OCI-M1 (cell line): ENCODE data around the gene ORMDL2.
"Not testable (repeated sequence)": the region's sequence is repeated elsewhere in the genome, so short reads cannot be mapped to it uniquely, and the experiment has no call there.

ENCODE experiments used
- DNase-seq: peaks from one replicate; lab custom pipeline; 2025; lab: John Stamatoyannopoulos, UW

ORMDL2 gene

DNA sequence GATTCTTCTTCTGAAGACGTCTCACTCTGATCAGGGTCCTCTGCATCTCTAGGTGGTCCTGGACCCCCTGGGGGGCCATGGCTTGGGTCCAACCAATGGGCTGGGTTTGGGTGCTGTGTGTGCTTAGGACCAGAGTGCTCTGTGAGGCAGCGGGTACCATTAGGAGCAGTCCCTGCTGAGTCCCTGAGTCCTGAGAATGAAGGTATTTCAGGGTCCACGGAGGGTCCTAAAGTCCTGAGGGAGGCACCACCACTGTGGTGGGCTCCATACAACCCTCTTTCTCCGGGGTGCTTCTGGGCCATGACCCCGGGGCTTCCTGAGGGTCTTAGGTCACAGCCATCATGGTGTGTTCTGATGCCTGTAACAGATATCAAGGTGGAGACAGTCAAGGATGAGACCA is 10.5 kb downstream of the ORMDL2 start:
- DNase-seq = no peak

GRCh38 chr12:55829967-55830600 is 12.2 kb downstream of the ORMDL2 start:
- DNase-seq = peak; percentile 73

- DNase-seq = peak; percentile 71
These were observed 13.0 kb downstream of the ORMDL2 start for GRCh38 chr12:55830601-55831446.

- no peak for DNase-seq
These were observed 13.6 kb downstream of the ORMDL2 start for GRCh38 chr12:55831447-55831815.

DNA sequence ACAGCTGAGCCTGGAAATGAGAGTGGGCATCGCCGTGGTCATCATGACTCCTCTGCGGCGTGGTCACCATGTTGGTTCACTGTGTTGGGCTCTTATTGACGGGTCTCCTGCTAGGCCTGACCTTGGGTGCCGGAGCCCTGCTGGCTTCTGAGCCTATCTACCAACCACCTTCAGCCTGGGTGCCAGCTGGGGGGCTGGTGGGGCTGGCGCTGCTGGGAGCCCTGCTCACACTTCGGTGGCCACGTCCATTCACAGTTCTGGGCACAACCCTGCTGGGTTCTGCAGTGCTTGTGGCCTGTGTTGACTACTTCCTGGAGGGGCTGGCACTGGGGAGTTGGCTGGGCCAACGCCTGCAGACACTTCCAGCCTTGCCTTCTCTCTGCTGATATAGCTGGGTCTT is 15.2 kb downstream of the ORMDL2 start:
- DNase-seq = no peak

DNA sequence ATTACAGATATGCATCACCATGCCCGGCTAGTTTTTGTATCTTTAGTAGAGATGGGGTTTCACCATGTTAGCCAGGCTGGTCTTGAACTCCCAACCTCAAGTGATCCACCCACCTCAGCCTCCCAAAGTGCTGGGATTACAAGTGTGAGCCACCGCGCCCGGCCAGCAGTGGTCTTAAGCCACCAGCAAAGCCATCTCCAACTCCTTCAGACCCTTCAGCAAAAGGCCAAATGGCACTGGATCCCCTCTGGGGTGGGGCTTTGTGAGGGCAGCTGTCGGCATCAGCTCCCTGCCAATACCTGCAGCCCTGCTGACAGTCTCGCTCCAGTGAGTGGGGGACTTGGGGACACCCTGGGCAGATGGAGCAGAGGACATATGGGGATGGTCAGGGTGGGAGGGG is 16.6 kb downstream of the ORMDL2 start:
- not testable (repeated sequence) for DNase-seq

- no peak for DNase-seq
These were observed 20.5 kb downstream of the ORMDL2 start for GRCh38 chr12:55838361-55838760.

GRCh38 chr12:55839345-55840140 is 21.7 kb downstream of the ORMDL2 start:
- DNase-seq = no peak

DNA sequence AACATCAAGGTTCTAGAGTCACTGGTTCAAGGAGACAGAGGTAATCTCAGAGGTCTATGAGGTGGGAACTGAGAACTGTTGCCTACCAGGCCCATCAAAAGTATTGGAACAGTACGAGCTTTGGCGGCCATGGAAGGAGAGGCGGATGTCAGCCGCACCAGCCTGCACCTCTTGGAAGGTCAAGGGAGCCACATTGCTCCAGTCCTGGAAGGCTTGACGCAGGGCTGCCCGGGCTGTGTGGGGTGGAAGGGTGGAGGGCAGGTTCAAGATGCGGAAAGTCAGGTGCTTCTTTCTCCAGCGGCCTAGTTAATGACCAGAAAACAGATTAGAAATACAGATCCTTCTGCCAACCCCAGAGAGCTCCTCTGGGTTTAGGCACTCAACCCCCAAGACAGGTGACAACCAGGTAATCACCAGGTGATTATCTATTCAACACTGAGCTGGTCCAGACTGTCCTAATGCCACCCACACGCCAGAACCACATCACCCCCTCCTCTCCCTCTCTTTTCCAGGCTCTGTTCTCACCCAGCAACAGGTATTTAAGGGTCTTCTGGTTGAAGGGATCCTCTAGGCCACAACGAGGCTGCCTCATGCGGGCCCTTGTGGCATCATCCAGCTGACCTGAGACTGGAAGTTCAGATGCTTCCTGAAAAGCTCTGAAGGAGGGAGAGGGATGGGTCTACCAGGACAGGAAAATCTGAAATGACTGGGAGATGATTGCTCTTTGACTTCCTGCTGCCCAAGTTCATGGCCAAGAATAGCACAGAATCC is 22.9 kb downstream of the ORMDL2 start:
- no peak for DNase-seq

DNA sequence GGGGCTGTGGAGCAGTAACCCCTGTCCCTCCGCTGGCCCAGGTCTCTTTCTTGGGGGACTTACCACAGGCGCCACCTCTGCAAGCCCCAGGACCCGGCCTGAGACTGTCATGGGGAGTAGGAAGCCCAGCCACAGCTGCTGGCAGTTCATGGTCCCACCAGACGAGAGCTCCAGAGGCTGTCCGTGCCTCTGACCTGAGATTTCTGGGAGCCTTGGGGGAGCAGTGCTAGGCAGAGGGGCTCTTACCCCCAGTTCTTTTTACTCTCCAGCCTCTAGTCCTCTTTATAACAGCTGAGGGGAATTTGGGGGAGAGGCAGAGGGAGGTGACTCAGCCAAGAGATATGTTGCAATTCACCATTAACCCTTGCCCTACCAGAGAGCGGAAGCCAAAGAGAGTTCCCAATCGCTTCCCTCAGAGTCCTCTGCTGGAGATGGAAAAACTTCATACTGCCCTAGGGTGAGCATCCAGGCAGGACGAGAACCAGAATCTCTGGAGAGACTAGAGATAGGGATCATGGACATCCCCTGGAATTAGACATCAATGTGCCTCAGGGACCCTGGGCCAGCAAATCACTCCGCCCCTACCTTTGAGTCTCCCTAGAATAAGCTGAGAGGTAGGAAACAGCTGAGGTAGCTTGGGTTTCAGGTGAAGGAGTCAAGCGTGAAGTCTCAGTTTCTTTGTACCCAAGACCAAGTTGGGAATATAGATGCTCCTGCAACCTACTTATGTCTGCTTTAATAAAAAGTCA is 25.0 kb downstream of the ORMDL2 start, which contains the start of gene MMP19:
TSS of gene MMP19 (minus strand) at position 256 of the 749 bp plus-strand sequence. CDS start at position 150, 106 bp downstream.
- DNase-seq = peak; percentile 51

- no peak for DNase-seq
These were observed 25.6 kb downstream of the ORMDL2 start for GRCh38 chr12:55843431-55843830.

GRCh38 chr12:55844961-55845360 is 27.1 kb downstream of the ORMDL2 start:
- no peak for DNase-seq

DNA sequence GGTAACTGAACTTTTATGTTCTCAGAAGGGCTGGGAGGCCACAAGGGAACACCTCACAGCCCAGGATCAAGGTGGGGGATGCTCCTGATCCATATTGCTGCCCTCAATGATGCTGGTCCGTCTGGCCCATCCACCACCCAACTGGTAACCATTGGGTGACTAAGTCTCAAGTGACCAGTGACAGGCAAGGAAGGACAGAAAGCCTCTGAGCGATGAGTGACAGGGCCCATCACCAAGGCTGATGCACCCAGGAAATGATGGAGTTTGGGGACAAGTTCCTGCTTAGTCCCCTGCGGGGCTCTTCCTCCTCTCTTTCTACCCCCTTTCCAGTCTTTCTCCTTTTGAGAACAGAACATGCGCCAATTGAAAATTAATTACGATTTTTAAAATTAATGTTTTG is 27.5 kb downstream of the ORMDL2 start:
- DNase-seq = no peak

DNA sequence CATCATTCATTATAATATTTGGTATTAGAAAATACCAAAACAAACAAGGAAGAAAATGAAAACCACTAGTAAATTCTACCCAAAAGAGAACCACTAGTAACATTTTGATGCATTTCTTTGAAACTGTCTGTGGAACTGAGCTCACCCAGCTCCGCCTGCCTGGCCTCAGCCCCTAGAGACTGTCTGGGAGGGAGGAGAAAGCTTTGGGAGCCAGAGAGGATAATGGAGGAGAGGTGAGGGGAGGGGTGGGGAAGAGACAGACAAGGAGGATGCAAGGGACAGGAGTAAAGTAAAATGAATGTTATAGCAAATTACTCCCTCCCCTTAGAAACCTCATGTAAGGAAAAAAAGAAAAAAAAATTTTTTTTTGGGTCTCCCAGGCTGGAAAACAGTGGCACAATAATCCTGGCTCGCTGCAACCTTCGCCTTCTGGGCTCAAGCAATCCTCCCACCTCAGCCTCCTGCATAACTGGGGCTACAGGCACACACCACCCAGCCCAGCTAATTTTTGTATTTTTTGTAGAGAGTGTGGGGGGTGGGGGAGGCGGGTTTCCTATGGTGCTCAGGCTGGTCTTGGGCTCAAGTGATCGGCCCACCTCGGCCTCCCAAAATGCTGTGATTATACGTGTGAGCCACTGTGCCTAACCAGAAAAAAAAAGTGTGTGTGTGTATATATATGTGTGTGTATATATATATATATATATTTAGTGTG is 28.1 kb downstream of the ORMDL2 start:
- DNase-seq = no peak

DNA sequence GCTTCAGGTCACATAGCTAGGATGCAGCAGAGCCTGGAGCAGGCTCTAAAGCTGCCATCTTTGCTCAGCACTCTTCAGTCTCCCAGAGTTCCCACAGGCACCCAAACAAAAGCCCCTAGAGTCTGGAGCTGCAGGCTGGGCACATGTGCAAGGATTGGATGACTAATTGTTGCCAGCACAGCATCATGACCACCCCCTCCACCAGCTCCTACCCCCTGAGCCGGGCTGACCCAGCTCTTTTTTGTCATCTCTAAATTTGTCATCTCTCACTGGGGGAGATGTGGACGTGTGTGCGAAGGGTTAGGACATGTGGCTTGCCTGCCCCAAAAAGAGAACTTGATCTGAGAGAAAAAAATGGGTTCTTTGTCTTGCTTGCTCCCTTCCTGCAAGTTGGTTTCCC is 29.2 kb downstream of the ORMDL2 start:
- peak; percentile 32 for DNase-seq

- DNase-seq = peak; percentile 94
These were observed 29.9 kb downstream of the ORMDL2 start for GRCh38 chr12:55847603-55848291.

DNA sequence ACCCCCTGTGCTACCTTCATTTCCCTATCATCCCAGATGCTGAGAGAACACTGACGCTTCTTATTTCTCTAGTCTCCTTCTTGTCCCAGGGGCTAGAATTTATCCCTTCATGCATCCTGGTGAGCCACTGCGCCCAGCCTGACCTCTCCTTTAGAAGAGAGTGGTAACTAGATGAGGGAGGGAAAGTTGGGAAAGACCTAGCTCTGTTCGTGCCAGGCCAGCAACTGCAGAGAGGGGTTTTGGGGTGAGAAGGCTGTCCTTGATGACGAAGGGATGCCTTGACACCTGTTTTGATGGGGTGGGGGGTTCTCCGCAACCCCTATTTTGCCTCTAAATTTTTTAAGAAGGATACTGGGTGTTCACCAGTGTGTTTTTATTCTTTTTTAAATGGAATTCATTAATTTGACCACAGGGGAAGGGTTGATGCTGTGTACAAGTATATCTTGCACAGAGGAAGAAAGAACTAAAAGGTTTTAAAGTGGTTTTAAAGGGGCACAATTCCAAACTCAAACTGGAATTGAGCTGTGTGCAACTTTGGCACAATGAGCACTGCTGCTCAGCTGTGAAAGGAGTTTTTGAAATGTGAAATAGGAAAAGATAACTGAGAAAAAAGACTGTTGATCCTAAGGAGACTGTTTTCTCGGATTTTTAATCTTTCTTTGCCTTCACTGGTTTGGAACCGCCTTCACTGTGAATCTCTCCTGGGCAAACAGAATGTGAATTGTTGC is 31.9 kb downstream of the ORMDL2 start:
- DNase-seq = no peak

GRCh38 chr12:55850401-55850800 is 32.6 kb downstream of the ORMDL2 start:
- DNase-seq = no peak

DNA sequence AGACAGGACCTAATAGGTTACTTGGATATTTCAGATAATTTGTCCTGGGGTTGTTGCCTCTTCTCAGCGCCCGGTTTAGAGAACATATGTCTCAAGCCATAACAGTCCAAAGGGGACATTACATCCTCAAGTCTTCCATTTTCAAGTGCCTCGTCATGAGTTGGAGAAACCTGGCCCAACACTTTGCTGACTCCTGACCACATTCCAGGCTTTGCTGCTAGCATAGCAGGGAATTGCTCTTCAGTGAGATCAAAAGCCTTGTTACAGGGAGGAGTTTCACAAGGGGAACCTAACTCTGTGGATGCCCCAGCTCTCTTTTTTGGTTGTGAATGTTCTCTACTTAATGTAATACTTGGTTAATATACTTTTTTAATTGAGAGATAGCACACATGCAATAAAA is 33.1 kb downstream of the ORMDL2 start:
- DNase-seq = no peak
